A549 (cell line): Measurements from ENCODE around the gene ART1. TPM values are rescaled to one million over a fixed set of nuclear protein-coding genes. Genes with fewer than 3 reads are reported as not detected.
"Not testable (repeated sequence)": the region's sequence is repeated elsewhere in the genome, so short reads cannot be mapped to it uniquely, and the experiment has no call there.

Experiments used
- ATAC-seq, 2 experiments: fragments of 200-7000 bp in 1 of 2; fragments of >200 bp in 1 of 2; cut with Nextera tagmentation in 1 of 2; cut with Tn5 transposase in 1 of 2; 3 replicates each; pipeline versions ENCODE4 v1.8.0 to v1.9.1; 2018 to 2020; ENCODE audit warnings: mild to moderate bottlenecking in 1 of 2, moderate library complexity in 1 of 2
- CTCF ChIA-PET: fragments of 300-600 bp; sonication (Branson Sonifier 250); formaldehyde crosslinking; extraction: SDS; loops from one replicate; lab custom pipeline; 2021; ENCODE audit warnings: antibody characterized with exemption, inconsistent platforms; lab: Yijun Ruan, JAX
- POLR2A ChIA-PET: fragments of 350-600 bp; formaldehyde crosslinking; extraction: SDS; loops from one replicate; lab custom pipeline; 2021; ENCODE audit warnings: antibody characterized with exemption, inconsistent platforms; lab: Yijun Ruan, JAX
- DNase-seq, 2 experiments: peaks; one replicate each; pipeline versions ENCODE4 v3.0.0 to v3.0.0-alpha.2; 2011 to 2016; ENCODE audit warnings: low read depth in 1 of 2, low spot score in 1 of 2
- FAIRE-seq: peaks from 2 replicates; lab custom pipeline; 2011; peaks lifted over from hg19 to GRCh38; lab: Jason Lieb, UNC
- H3K27ac ChIP-seq, 2 experiments: fragments of >200 bp; sonication (Bioruptor Twin); formaldehyde crosslinking; 3 replicates each; pipeline ENCODE4 v1.5.1; 2016 to 2017
- H3K4me1 ChIP-seq: fragments of >200 bp; sonication (Bioruptor Twin); formaldehyde crosslinking; 3 replicates; pipeline ENCODE4 v1.6.1; 2016
- H3K4me2 ChIP-seq: fragments of >200 bp; sonication (Bioruptor Twin); formaldehyde crosslinking; 3 replicates; pipeline ENCODE4 v1.6.1; 2016
- H3K4me3 ChIP-seq: fragments of >200 bp; sonication (Bioruptor Twin); formaldehyde crosslinking; 3 replicates; pipeline ENCODE4 v1.5.1; 2016
- H3K9me3 ChIP-seq: fragments of >200 bp; sonication (Bioruptor Twin); formaldehyde crosslinking; 3 replicates; pipeline ENCODE4 v1.6.1; 2016
- CHD2 ChIP-seq: fragments of 150-350 bp; IDR thresholded peaks from 2 replicates; pipeline ENCODE4 v1.6.1; 2014; ENCODE audit warnings: low read length; ENCODE audit not compliant: partially characterized antibody
- EHF ChIP-seq: fragments of 250-450 bp; sonication (Bioruptor Pico); IDR thresholded peaks from 2 replicates; pipeline ENCODE4 v1.5.0; 2020; ENCODE audit warnings: mild to moderate bottlenecking
- HDAC2 ChIP-seq: fragments of 200-600 bp; sonication (generic); IDR thresholded peaks from 2 replicates; pipeline ENCODE4 v1.6.1; 2016
- HOXB13 ChIP-seq: fragments of 250-450 bp; sonication (Bioruptor Pico); IDR thresholded peaks from 2 replicates; pipeline ENCODE4 v1.5.0; 2020; ENCODE audit warnings: low read depth, mild to moderate bottlenecking, moderate library complexity
- NFE2L2 ChIP-seq: fragments of 150-350 bp; conservative IDR thresholded peaks from 2 replicates; pipeline ENCODE4 v1.6.1; 2014; ENCODE audit warnings: low read length
- NR3C1 ChIP-seq: fragments of >200 bp; sonication (Bioruptor Twin); formaldehyde crosslinking; IDR thresholded peaks from 3 replicates; pipeline ENCODE4 v1.6.1; 2017
- PHF8 ChIP-seq: fragments of 200-600 bp; sonication (generic); IDR thresholded peaks from 2 replicates; pipeline ENCODE4 v1.6.1; 2016; ENCODE audit warnings: low read depth, mild to moderate bottlenecking, antibody characterized with exemption, moderate library complexity, borderline replicate concordance
- POLR2A ChIP-seq: IDR thresholded peaks from 2 replicates; pipeline ENCODE4 v1.6.1; 2012; ENCODE audit warnings: mild to moderate bottlenecking, low read length
- RAD21 ChIP-seq, 2 experiments: fragments of >200 bp in 1 of 2; sonication (Bioruptor Twin) in 1 of 2; formaldehyde crosslinking in 1 of 2; IDR thresholded peaks in 1 of 2; conservative IDR thresholded peaks in 1 of 2; 2 replicates in 1 of 2; 3 replicates in 1 of 2; pipeline ENCODE4 v1.6.1; 2012 to 2018; ENCODE audit warnings: inconsistent platforms in 1 of 2
- RNF2 ChIP-seq: fragments of 200-600 bp; sonication (generic); IDR thresholded peaks from 2 replicates; pipeline ENCODE4 v1.6.1; 2016; ENCODE audit warnings: low read depth, mild to moderate bottlenecking, antibody characterized with exemption, moderate library complexity, borderline replicate concordance
- SREBF2 ChIP-seq: fragments of 450-650 bp; IDR thresholded peaks from 2 replicates; pipeline ENCODE4 v1.6.1; 2014; ENCODE audit warnings: mild to moderate bottlenecking, moderate library complexity
- ZC3H11A ChIP-seq: fragments of 450-650 bp; IDR thresholded peaks from 2 replicates; pipeline ENCODE4 v1.6.1; 2014; ENCODE audit warnings: antibody characterized with exemption, mild to moderate bottlenecking
- ZFP36 ChIP-seq: fragments of 450-650 bp; IDR thresholded peaks from 2 replicates; pipeline ENCODE4 v1.6.1; 2014; ENCODE audit warnings: borderline replicate concordance; ENCODE audit not compliant: partially characterized antibody
- WGBS: methylation state at CpG from one replicate; pipeline ENCODE4 v1.1.6; 2017; ENCODE audit errors: missing lambda C conversion rate; 5-methylcytosine and 5-hydroxymethylcytosine counted together
- polyA plus RNA-seq, 4 experiments: library from polyadenylated mRNA; depleted of rRNA in 3 of 4; stranded (reverse); fragments of >200 nt; fragmentation: RNase III in 1 of 4; extraction: RNeasy Plus Mini Kit Qiagen cat#74134 plus additional on column Dnase treatment in 1 of 4; gene quantifications; 2 replicates in 3 of 4; 3 replicates in 1 of 4; pipeline ENCODE4 v1.2.3, GENCODE V29; 2011 to 2017
- TF ChIP-seq, protein P1 (sequence below): IDR thresholded peaks from 2 replicates; pipeline ENCODE4 v1.6.1; 2012; ENCODE audit warnings: low read depth, borderline replicate concordance
- TF ChIP-seq, protein P2 (sequence below): IDR thresholded peaks from 2 replicates; pipeline ENCODE4 v1.6.1; 2012
- TF ChIP-seq, protein P3 (sequence below): fragments of 450-650 bp; IDR thresholded peaks from 2 replicates; pipeline ENCODE4 v1.6.1; 2014; ENCODE audit warnings: antibody characterized with exemption

ART1 gene
- polyA plus RNA-seq, 2 of the 4 experiments (the other 2 are of a cell fraction): not detected

DNA sequence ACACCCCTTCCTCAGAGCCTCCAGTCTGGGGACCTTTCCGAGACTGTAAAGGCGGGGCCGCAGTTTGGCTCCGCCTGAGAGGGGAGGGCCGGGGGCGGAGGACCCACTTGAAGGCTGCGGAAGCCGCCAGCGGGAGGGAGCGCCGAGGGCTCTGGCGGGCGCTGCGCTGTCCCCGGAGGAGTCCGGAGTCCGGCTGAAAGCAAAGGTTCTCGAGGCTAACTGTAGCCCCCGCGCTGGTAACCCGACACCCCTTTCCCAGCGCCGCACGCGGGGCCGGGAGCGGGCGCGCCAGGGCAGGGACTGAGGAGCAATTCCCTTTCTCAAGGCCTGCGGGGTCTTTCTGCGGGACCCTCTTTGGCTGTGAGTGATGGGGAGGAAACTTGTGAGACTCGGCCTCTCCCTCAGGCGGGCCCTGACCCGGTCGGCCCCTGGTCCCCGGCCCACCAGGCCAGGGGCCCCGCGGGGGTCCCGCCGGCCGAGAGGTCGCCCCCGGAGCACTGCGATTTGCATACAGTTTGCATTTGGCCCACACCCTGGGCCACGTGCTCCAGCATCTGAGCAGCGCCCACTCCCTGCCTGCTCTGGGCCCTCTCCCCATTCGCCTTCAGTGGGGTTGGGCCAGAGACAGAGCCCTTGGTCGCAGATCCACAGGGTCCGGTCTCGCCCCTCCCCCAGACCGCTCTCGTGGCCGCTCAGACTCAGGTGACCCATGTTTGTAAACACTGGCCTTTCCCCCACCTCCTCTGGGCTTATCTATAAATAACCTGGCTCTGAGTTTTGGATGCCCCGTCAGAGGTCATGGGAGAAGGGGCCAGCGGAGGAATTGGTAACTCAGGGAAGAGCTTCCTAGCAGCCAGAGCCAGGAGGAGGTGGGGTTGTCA is 2.6 kb upstream of the ART1 start:
- 9% methylated on average over 14 of the region's 55 CpGs for WGBS
- FAIRE-seq: no peak
- DNase-seq: peak; percentile 77 to 80
- ChIA-PET POLR2A (no interaction called here), CTCF (interaction anchor here (0.8 kb wide), 1 partner anchor 11 kb away, joined by 3 read pairs; no protein-coding TSS in a partner anchor)
- peak overlapping the region; percentile 57 for H3K4me3 ChIP-seq
- peak overlapping the region; percentile 96 for H3K4me2 ChIP-seq
- peak; percentile 77 to 93 for ATAC-seq
- no peaks in the 10 kb centered on the region for H3K9me3 ChIP-seq
- TF ChIP-seq HDAC2 (no peak), RNF2 (peak; percentile 89; the same call in 1 of the 2 replicates), ZC3H11A (no peak), POLR2A (no peak), EHF (CRISPR knock-in tag) (no peak), PHF8 (peak; percentile 64; the same call in 1 of the 2 replicates), HOXB13 (no peak), SREBF2 (no peak), NR3C1 (no peak), CHD2 (no peak), NFE2L2 (no peak)
- TF ChIP-seq, protein P1, sequence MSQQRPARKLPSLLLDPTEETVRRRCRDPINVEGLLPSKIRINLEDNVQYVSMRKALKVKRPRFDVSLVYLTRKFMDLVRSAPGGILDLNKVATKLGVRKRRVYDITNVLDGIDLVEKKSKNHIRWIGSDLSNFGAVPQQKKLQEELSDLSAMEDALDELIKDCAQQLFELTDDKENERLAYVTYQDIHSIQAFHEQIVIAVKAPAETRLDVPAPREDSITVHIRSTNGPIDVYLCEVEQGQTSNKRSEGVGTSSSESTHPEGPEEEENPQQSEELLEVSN: peak; percentile 4; the same call in 1 of the 2 replicates
- TF ChIP-seq, protein P2, sequence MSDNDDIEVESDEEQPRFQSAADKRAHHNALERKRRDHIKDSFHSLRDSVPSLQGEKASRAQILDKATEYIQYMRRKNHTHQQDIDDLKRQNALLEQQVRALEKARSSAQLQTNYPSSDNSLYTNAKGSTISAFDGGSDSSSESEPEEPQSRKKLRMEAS: peak; percentile 42
- TF ChIP-seq, protein P3, sequence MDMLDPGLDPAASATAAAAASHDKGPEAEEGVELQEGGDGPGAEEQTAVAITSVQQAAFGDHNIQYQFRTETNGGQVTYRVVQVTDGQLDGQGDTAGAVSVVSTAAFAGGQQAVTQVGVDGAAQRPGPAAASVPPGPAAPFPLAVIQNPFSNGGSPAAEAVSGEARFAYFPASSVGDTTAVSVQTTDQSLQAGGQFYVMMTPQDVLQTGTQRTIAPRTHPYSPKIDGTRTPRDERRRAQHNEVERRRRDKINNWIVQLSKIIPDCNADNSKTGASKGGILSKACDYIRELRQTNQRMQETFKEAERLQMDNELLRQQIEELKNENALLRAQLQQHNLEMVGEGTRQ: peak; percentile 40
- peak overlapping the region; percentile 58 to 85 for H3K27ac ChIP-seq
- H3K4me1 ChIP-seq: peaks cover 27% of the 10 kb centered on the region

DNA sequence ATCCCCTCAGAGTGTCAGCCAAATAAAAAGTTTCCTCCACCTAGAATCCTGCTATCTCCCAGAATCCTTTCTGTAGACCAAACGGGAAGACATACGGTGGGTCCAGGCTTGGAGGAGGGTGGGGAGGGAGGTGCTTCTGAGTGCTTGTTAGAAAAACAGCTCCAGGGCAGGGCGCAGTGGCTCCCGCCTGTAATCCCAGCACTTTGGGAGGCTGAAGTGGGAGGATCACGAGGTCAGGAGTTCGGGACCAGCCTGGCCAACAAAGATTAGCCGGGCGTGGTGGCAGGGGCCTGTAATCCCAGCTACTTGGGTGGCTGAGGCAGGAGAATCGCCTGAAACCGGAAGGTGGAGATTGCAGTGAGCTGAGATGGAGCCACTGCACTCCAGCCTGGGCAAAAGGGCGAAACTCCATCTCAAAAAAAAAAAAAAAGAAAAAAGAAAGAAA is 1.8 kb upstream of the ART1 start:
- POLR2A ChIA-PET: not testable (repeated sequence)

DNA sequence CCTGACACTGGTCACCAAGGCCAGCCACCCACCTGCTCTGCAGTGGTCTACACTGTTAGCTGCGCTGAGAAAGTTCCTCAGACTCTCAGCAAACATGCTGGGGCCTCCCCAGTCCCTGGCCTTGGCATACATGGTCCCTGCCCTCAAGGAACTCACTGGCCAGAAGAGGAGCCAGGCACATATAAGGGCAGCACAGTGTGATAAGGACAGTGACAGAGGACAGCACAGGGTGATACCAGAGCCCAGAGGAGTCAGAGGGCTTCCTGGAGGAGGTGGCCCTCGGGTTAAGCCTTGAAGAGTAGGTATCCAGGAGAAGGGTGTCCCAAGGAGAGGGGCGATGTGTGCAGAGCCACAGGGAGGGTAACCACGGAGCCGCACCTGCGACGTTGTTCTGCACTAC is 624 bp downstream of the ART1 start:
- TF ChIP-seq ZFP36: peak; percentile 34
- TF ChIP-seq RAD21 (conservative IDR thresholded peaks at IDR 0.05 in 1 of 2, IDR thresholded peaks at IDR 0.05 in 1 of 2): no peak
- no peak for FAIRE-seq

More for the DNA sequence above, 1.8 kb upstream of the ART1 start:
- not testable (repeated sequence) for H3K27ac ChIP-seq, FAIRE-seq, DNase-seq, H3K9me3 ChIP-seq, ATAC-seq
- H3K4me3 ChIP-seq: peak overlapping the region; percentile 57; the same call in 1 of the 3 replicates
- H3K4me2 ChIP-seq: peak overlapping the region; percentile 96
- CTCF ChIA-PET: interaction anchor here (0.8 kb wide), 1 partner anchor 12 kb away, joined by 3 read pairs; no protein-coding TSS in a partner anchor
- 79% methylated on average over 10 of the region's 11 CpGs for WGBS
- peaks cover 27% of the 10 kb centered on the region for H3K4me1 ChIP-seq

DNA sequence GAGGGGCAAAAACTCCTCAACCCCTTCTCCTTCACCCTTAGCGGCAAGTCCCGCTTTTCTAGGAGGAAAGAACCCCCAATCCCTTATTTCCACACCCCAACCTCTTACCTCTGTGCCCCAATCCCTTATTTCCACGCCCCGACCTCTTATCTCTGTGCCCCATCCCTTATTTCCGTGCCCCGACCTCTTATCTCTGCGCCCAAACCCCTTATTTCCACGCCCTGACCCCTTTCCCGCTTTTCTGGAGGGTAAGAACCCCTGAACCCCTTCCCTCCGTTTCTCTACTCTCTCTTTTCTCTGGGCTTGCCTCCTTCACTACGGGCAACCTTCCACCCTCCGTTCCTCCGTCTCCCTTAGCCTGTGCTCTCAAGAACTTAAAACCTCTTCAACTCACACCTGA is 3.9 kb downstream of the ART1 start:
- H3K27ac ChIP-seq, H3K9me3 ChIP-seq, DNase-seq, POLR2A ChIA-PET, CTCF ChIA-PET, H3K4me3 ChIP-seq, FAIRE-seq, ATAC-seq: not testable (repeated sequence)
- Histone ChIP-seq H3K4me1 (peaks cover 16% of the 10 kb centered on the region), H3K4me2 (peak overlapping the region; percentile 54; the same call in 2 of the 3 replicates)
- 18% methylated on average over 13 of the region's 13 CpGs for WGBS

More for the DNA sequence above, 624 bp downstream of the ART1 start:
- ChIA-PET POLR2A (no interaction called here), CTCF (no interaction called here)
- Histone ChIP-seq H3K4me3 (no peak overlapping the region), H3K27ac (no peak overlapping the region), H3K4me1 (peaks cover 27% of the 10 kb centered on the region), H3K4me2 (peak overlapping the region; percentile 54; the same call in 2 of the 3 replicates), H3K9me3 (no peaks in the 10 kb centered on the region)
- no peak for ATAC-seq
- 69% methylated on average over 7 of the region's 7 CpGs for WGBS
- no peak for DNase-seq

DNA sequence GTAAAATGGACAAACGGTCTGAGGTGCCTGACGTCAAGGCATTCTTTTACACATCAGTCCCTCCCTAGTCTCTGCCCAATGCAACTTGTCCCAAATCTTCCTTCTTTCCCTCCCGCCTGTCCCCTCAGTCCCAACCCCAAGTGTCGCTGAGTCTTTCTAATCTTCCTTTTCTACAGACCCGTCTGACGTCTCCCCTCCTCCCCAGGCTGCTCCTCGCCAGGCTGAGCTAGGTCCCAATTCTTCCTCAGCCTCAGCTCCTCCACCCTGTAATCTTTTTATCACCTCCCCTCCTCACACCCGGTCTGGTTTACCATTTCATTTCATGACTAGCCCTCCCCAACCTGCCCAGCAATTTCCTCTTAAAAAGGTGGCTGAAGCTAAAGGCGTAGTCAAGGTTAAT is 4.4 kb downstream of the ART1 start:
- H3K4me3 ChIP-seq, DNase-seq, FAIRE-seq, POLR2A ChIA-PET, H3K9me3 ChIP-seq, ATAC-seq, H3K27ac ChIP-seq, CTCF ChIA-PET: not testable (repeated sequence)
- Histone ChIP-seq H3K4me2 (peak overlapping the region; percentile 54; the same call in 1 of the 3 replicates), H3K4me1 (peaks cover 12% of the 10 kb centered on the region)
- WGBS: 47% methylated on average over 9 of the region's 9 CpGs

DNA sequence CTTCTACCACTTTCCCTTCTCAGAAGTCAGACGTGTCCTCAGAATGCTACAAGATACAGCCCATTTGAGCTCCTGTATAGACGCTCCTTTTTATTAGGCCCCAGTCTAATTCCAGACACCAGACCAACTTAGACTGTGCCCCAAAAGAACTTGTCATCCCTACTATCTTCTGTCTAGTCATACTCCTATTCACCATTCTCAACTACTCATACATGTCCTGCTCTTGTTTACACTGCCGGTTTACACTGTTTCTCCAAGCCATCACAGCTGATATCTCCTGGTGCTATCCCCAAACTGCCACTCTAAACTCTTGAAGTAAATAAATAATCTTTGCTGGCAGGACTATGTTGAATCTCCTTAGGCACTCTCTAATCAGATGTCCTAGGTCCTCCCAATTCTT is 7.6 kb downstream of the ART1 start:
- CTCF ChIA-PET, H3K9me3 ChIP-seq, H3K4me3 ChIP-seq, DNase-seq, POLR2A ChIA-PET, H3K4me2 ChIP-seq, ATAC-seq, FAIRE-seq, H3K4me1 ChIP-seq, H3K27ac ChIP-seq: not testable (repeated sequence)
- WGBS: 67% methylated on average over 3 of the region's 3 CpGs
